GM23338 (cell line): ENCODE data around the gene CATSPERZ. TPM values are rescaled to one million over a fixed set of nuclear protein-coding genes. Genes with fewer than 3 reads are reported as not detected.

Source experiments
- ATAC-seq: fragments of 200-7000 bp; cut with Tn5 transposase; 3 replicates; pipeline ENCODE4 v1.9.1; 2020
- DNase-seq: peaks from one replicate; pipeline ENCODE4 v3.0.0-alpha.2; 2015; ENCODE audit warnings: low spot score
- H2AFZ ChIP-seq: fragments of 200-600 bp; sonication (generic); 2 replicates; pipeline ENCODE4 v1.8.0; 2016; ENCODE audit warnings: antibody characterized with exemption, mild to moderate bottlenecking, moderate library complexity
- H3F3A ChIP-seq: fragments of 200-600 bp; sonication (generic); replicated peaks from 2 replicates; pipeline ENCODE4 v1.8.0; 2017; ENCODE audit warnings: antibody characterized with exemption, mixed run types, low read depth
- H3K27ac ChIP-seq: fragments of 200-600 bp; sonication (generic); 2 replicates; pipeline ENCODE4 v1.6.1; 2016; ENCODE audit warnings: low read depth
- H3K27me3 ChIP-seq: fragments of 200-600 bp; sonication (generic); 2 replicates; pipeline ENCODE4 v1.8.0; 2016; ENCODE audit warnings: mild to moderate bottlenecking, mixed run types, moderate library complexity; ENCODE audit not compliant: insufficient read depth
- H3K36me3 ChIP-seq: fragments of 200-600 bp; sonication (generic); 2 replicates; pipeline ENCODE4 v1.8.0; 2016; ENCODE audit warnings: mild to moderate bottlenecking; ENCODE audit not compliant: insufficient read depth
- H3K4me1 ChIP-seq: fragments of 200-600 bp; sonication (generic); 2 replicates; pipeline ENCODE4 v1.8.0; 2016; ENCODE audit warnings: mild to moderate bottlenecking, moderate library complexity; ENCODE audit not compliant: insufficient read depth
- H3K4me2 ChIP-seq: fragments of 200-600 bp; sonication (generic); 2 replicates; pipeline ENCODE4 v1.7.1; 2017; ENCODE audit warnings: mixed run types
- H3K4me3 ChIP-seq: fragments of 200-600 bp; sonication (generic); 2 replicates; pipeline ENCODE4 v1.6.1; 2016; ENCODE audit warnings: mixed run types
- H3K79me2 ChIP-seq: fragments of 200-600 bp; sonication (generic); replicated peaks from 2 replicates; pipeline ENCODE4 v1.8.0; 2017; ENCODE audit warnings: mild to moderate bottlenecking; ENCODE audit not compliant: insufficient read depth
- H3K9me2 ChIP-seq: fragments of 200-600 bp; sonication (generic); 2 replicates; pipeline ENCODE4 v1.8.0; 2017; ENCODE audit not compliant: insufficient read depth
- H4K20me1 ChIP-seq: fragments of 200-600 bp; sonication (generic); replicated peaks from 2 replicates; pipeline ENCODE4 v1.8.0; 2017; ENCODE audit warnings: mild to moderate bottlenecking; ENCODE audit not compliant: insufficient read depth
- H3K27ac Mint-ChIP-seq: 2 replicates; pipeline ENCODE4 v1.8.0; 2020; ENCODE audit warnings: inconsistent platforms, mild to moderate bottlenecking, moderate library complexity, mixed read lengths
- H3K27me3 Mint-ChIP-seq: 3 replicates; pipeline ENCODE4 v1.8.0; 2022; ENCODE audit warnings: low read depth, mild to moderate bottlenecking, moderate library complexity, mixed read lengths, inconsistent platforms; ENCODE audit not compliant: insufficient read depth, poor library complexity
- H3K36me3 Mint-ChIP-seq: 3 replicates; pipeline ENCODE4 v1.8.0; 2021; ENCODE audit warnings: low read depth, mild to moderate bottlenecking, inconsistent platforms, moderate library complexity, mixed read lengths
- H3K4me1 Mint-ChIP-seq: 3 replicates; pipeline ENCODE4 v1.8.0; 2020; ENCODE audit warnings: mild to moderate bottlenecking, inconsistent platforms, mixed read lengths
- H3K4me3 Mint-ChIP-seq: 3 replicates; pipeline ENCODE4 v1.8.0; 2021; ENCODE audit warnings: moderate library complexity, mild to moderate bottlenecking, inconsistent platforms, mixed read lengths
- H3K9me3 Mint-ChIP-seq: 3 replicates; pipeline ENCODE4 v1.8.0; 2020; ENCODE audit warnings: moderate library complexity, mild to moderate bottlenecking, inconsistent platforms, mixed read lengths
- CREB1 ChIP-seq: fragments of 250-450 bp; sonication (Bioruptor Pico); IDR thresholded peaks from 2 replicates; pipeline ENCODE4 v1.5.0; 2020; ENCODE audit warnings: low read depth, mild to moderate bottlenecking, moderate library complexity
- EZH2 ChIP-seq: fragments of 200-600 bp; sonication (generic); IDR thresholded peaks from one replicate; pipeline ENCODE4 v1.8.0; 2017; ENCODE audit warnings: antibody characterized with exemption, mild to moderate bottlenecking, low read depth; ENCODE audit not compliant: unreplicated experiment
- EZH2phosphoT487 ChIP-seq: fragments of 200-600 bp; sonication (generic); IDR thresholded peaks from one replicate; pipeline ENCODE4 v1.8.1; 2018; ENCODE audit warnings: antibody characterized with exemption; ENCODE audit not compliant: unreplicated experiment
- JUNB ChIP-seq: IDR thresholded peaks from one replicate; pipeline ENCODE4 v1.6.1; 2016; ENCODE audit warnings: antibody characterized with exemption; ENCODE audit not compliant: unreplicated experiment
- NANOG ChIP-seq: IDR thresholded peaks from 2 replicates; pipeline ENCODE4 v1.6.1; 2016; ENCODE audit warnings: antibody characterized with exemption, borderline replicate concordance
- POLR2AphosphoS5 ChIP-seq: IDR thresholded peaks from 2 replicates; pipeline ENCODE4 v1.6.1; 2016; ENCODE audit warnings: antibody characterized with exemption, low read depth
- STAT1 ChIP-seq: IDR thresholded peaks from one replicate; pipeline ENCODE4 v1.6.1; 2016; ENCODE audit warnings: antibody characterized with exemption; ENCODE audit not compliant: unreplicated experiment
- ZNF331 ChIP-seq: fragments of 250-450 bp; sonication (Bioruptor Pico); IDR thresholded peaks from 2 replicates; pipeline ENCODE4 v1.5.0; 2020; ENCODE audit warnings: low read depth, mild to moderate bottlenecking, moderate library complexity
- polyA plus RNA-seq: library from polyadenylated mRNA; unstranded; fragments of >200 nt; fragmentation: Nextera tagmentation; extraction: Ambion mirVana; gene quantifications from 2 replicates; pipeline ENCODE4 v1.2.1, GENCODE V29; 2016
- total RNA-seq: library from RNA; depleted of rRNA; stranded (reverse); fragments of >200 nt; shearing (Covaris generic); gene quantifications from 2 replicates; pipeline ENCODE4 v1.2.3, GENCODE V29; 2014
- TF ChIP-seq, protein P1 (sequence below): IDR thresholded peaks from 2 replicates; pipeline ENCODE4 v1.6.1; 2016; ENCODE audit warnings: antibody characterized with exemption
- TF ChIP-seq, protein P2 (sequence below), 2 experiments: fragments of 200-600 bp in 1 of 2; sonication (generic) in 1 of 2; conservative IDR thresholded peaks; 2 replicates each; pipeline versions ENCODE4 v1.5.1 to v1.6.1; 2016 to 2017; ENCODE audit warnings: antibody characterized with exemption in 2 of 2, low read depth in 2 of 2, mild to moderate bottlenecking in 2 of 2, moderate library complexity in 1 of 2

The CATSPERZ gene
- total and polyA plus RNA-seq, 2 experiments from 2014 or later, result 0.99 TPM; not detected in 1

DNA sequence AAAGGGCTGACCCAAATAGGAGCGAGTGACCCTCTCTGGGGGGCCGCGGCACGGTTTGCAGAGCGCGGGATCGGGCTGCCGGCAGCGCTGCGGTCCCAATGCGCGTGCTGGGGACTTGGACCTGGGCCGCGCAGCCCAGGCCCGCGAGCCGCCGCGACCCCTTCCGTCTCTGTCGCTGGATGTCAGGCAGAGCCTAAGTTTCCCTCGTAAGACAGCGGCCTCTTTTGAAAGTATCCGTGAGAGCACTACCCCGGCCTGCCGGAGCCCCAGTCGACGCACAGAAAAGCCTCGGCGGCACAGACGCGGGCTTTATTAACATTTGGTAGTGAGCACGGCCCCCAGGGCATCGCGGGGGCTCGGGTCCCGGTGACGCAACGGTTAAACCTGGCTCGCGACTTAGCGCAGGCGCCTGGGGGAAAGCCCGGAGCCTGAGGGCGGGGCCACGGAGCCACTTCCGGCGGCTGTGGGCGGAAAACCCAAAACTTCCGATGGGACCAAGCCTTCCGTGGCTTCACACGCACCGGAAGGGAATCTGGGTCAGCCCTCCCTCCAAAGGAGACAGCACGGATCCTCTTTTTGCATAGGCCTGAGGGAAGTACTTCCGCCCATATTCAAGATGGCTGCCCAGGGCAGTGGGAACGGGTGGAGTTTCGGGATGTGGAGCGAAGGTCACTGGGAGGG lies 30.5 kb upstream of the CATSPERZ start:
- DNase-seq, result peak; percentile 100

DNA sequence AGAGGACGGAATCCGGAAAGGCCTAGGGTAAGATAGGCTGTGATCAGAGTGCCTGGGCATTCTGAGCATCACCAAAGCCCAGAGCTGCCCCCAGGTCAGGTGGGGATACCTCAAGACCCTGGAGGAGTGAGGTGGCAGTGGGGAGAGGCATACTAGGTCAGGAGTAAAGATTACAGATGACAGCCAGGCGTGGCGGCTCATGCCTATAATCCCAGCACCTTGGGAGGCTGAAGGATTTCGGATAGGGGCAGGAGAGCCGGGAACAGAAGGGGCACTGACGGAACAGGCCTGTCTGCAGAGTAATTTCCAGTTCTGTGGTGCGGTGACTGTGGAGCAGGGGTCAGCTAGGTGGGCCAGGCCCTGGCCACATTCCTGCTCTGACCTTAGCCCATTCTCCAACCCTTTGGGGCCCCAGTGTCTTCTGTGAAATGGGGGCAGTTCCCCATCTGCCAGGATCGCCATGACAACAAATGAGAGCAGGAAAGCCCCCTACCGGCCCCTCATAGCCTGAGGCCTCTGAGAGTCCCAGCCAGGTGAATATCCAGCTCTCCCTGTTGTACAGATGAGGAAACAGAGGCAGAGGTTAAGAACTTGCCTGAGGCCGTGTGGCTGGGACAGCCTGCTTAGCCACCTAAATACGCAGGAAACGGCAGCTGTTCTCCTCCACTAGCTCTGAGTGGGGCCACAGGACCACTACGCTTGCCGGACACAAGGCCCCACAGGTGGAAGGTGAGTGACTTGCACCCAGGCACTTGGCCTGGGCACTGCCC lies 24.9 kb upstream of the CATSPERZ start:
- H3K36me3 ChIP-seq, result no peaks in the 10 kb centered on the region
- H3K4me3 ChIP-seq, result no peak overlapping the region
- Mint-ChIP-seq H3K4me3 (no peak overlapping the region), H3K9me3 (peaks cover under 1% of the 10 kb centered on the region; the same call in 1 of the 3 replicates), H3K27ac (no peak overlapping the region), H3K4me1 (peaks cover 12% of the 10 kb centered on the region; the same call in 2 of the 3 replicates), H3K36me3 (no peaks in the 10 kb centered on the region; the same call in 1 of the 3 replicates), H3K27me3 (peaks cover 14% of the 10 kb centered on the region)
- ATAC-seq (no peak), DNase-seq (no peak)
- no peaks in the 10 kb centered on the region for H3K9me2 ChIP-seq
- no peaks in the 10 kb centered on the region for H3K79me2 ChIP-seq
- H3K27me3 ChIP-seq, result no peaks in the 10 kb centered on the region
- H3K4me1 ChIP-seq, result peaks cover 3% of the 10 kb centered on the region; the same call in 1 of the 2 replicates
- H2AFZ ChIP-seq, result no peak overlapping the region
- no peak overlapping the region for H3K4me2 ChIP-seq
- no peaks in the 10 kb centered on the region; the same call in 1 of the 2 replicates for H4K20me1 ChIP-seq
- no peak overlapping the region for H3K27ac ChIP-seq
- peaks cover 13% of the 10 kb centered on the region for H3F3A ChIP-seq
- TF ChIP-seq ZNF331 (CRISPR knock-in tag), result no peak
- TF ChIP-seq, protein P1, sequence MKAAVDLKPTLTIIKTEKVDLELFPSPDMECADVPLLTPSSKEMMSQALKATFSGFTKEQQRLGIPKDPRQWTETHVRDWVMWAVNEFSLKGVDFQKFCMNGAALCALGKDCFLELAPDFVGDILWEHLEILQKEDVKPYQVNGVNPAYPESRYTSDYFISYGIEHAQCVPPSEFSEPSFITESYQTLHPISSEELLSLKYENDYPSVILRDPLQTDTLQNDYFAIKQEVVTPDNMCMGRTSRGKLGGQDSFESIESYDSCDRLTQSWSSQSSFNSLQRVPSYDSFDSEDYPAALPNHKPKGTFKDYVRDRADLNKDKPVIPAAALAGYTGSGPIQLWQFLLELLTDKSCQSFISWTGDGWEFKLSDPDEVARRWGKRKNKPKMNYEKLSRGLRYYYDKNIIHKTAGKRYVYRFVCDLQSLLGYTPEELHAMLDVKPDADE, result no peak
- TF ChIP-seq POLR2AphosphoS5, result no peak
- no peak for TF ChIP-seq STAT1
- TF ChIP-seq NANOG, result no peak
- TF ChIP-seq JUNB, result no peak

More for the DNA sequence above, 30.5 kb upstream of the CATSPERZ start:
- H3K9me2 ChIP-seq, result no peaks in the 10 kb centered on the region
- H3K79me2 ChIP-seq, result no peaks in the 10 kb centered on the region
- peak overlapping the region; percentile 99 for H3K27ac Mint-ChIP-seq
- H3K9me3 Mint-ChIP-seq, result peaks cover 3% of the 10 kb centered on the region; the same call in 2 of the 3 replicates
- H3K4me2 ChIP-seq, result peak overlapping the region; percentile 97
- H3K4me1 Mint-ChIP-seq, result peaks cover 24% of the 10 kb centered on the region
- no peak overlapping the region for H2AFZ ChIP-seq
- H3K36me3 ChIP-seq, result no peaks in the 10 kb centered on the region
- peak overlapping the region; percentile 80 for H3K4me3 ChIP-seq
- H3K4me3 Mint-ChIP-seq, result peak overlapping the region; percentile 94
- peaks cover 29% of the 10 kb centered on the region for H3F3A ChIP-seq
- H3K4me1 ChIP-seq, result peaks cover 11% of the 10 kb centered on the region; the same call in 1 of the 2 replicates
- peaks cover 26% of the 10 kb centered on the region for H3K36me3 Mint-ChIP-seq
- TF ChIP-seq POLR2AphosphoS5, result peak; percentile 81
- TF ChIP-seq, protein P1, result peak; percentile 99
- no peak for TF ChIP-seq EZH2phosphoT487
- TF ChIP-seq, protein P2, sequence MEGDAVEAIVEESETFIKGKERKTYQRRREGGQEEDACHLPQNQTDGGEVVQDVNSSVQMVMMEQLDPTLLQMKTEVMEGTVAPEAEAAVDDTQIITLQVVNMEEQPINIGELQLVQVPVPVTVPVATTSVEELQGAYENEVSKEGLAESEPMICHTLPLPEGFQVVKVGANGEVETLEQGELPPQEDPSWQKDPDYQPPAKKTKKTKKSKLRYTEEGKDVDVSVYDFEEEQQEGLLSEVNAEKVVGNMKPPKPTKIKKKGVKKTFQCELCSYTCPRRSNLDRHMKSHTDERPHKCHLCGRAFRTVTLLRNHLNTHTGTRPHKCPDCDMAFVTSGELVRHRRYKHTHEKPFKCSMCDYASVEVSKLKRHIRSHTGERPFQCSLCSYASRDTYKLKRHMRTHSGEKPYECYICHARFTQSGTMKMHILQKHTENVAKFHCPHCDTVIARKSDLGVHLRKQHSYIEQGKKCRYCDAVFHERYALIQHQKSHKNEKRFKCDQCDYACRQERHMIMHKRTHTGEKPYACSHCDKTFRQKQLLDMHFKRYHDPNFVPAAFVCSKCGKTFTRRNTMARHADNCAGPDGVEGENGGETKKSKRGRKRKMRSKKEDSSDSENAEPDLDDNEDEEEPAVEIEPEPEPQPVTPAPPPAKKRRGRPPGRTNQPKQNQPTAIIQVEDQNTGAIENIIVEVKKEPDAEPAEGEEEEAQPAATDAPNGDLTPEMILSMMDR (conservative IDR thresholded peaks at IDR 0.05; ENCODE audit: low read depth in 2 of 2), result peak in 1 of 2 experiments; percentile 3; a peak in 1 of 4 replicates
- no peak for TF ChIP-seq ZNF331 (CRISPR knock-in tag)
- peak; percentile 60; the same call in 1 of the 2 replicates for TF ChIP-seq CREB1 (CRISPR knock-in tag)
- TF ChIP-seq EZH2, result no peak
- peak; percentile 81 for ATAC-seq
- H3K27me3 ChIP-seq, result no peaks in the 10 kb centered on the region
- peaks cover 23% of the 10 kb centered on the region for H3K27me3 Mint-ChIP-seq
- H3K27ac ChIP-seq, result peak overlapping the region; percentile 95
- H4K20me1 ChIP-seq, result no peaks in the 10 kb centered on the region
